ENCODE measurements around the gene WDPCP. TPM values are rescaled to one million over a fixed set of nuclear protein-coding genes. Genes with fewer than 3 reads are reported as not detected.
A peak's percentile ranks its signal among the peaks of the same experiment; 100 is the strongest.

Gene WDPCP
- total RNA-seq, 1 experiment from 2014 or later, result 7.4 TPM

DNA sequence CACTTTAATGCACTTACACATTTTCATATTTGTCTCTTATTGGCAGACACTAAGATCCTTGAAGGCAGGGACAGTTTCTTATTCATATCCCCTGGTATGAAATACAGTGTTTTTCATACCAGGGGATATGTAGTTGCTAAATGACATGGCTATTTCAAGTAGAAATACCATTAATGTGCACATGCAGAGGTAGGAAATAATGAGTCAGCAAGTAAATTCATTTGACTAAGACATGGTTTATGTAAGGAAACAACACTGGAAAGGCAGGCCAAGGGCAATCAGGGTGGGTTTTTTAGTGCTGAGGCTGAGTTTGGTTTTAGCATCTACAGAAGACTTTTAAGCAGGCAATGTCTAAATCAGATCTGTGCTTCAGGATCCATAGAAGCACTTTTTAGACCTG is 155.9 kb downstream of the WDPCP start:
- H3K27me3 ChIP-seq (ENCODE audit: control insufficient read depth, insufficient read depth, low read length), result no peaks in the 10 kb centered on the region
- H3K4me1 ChIP-seq (ENCODE audit: control insufficient read depth, insufficient read depth, low read length), result no peaks in the 10 kb centered on the region
- H3K27ac ChIP-seq (ENCODE audit: low read length), result no peak overlapping the region
- BruUV-seq (replicated peaks), result no TSS peak
- H3K4me3 ChIP-seq (ENCODE audit: low read depth in 2 of 2, low read length in 2 of 2), result no peak overlapping the region
- DNase-seq (ENCODE audit: low read depth, low spot score) (no peak), ATAC-seq (no peak)
- CTCF ChIA-PET, result no interaction called here
- H3K36me3 ChIP-seq (ENCODE audit: control insufficient read depth, insufficient read depth, low read length), result no peaks in the 10 kb centered on the region
- intact Hi-C loops (cut with micrococcal nuclease; ENCODE audit: unreplicated experiment), result no loop called here
- TF ChIP-seq SIN3A (IDR thresholded peaks at IDR 0.05; ENCODE audit: borderline replicate concordance, insufficient read depth, low read depth, low read length), result no peak
- TF ChIP-seq, protein P1, sequence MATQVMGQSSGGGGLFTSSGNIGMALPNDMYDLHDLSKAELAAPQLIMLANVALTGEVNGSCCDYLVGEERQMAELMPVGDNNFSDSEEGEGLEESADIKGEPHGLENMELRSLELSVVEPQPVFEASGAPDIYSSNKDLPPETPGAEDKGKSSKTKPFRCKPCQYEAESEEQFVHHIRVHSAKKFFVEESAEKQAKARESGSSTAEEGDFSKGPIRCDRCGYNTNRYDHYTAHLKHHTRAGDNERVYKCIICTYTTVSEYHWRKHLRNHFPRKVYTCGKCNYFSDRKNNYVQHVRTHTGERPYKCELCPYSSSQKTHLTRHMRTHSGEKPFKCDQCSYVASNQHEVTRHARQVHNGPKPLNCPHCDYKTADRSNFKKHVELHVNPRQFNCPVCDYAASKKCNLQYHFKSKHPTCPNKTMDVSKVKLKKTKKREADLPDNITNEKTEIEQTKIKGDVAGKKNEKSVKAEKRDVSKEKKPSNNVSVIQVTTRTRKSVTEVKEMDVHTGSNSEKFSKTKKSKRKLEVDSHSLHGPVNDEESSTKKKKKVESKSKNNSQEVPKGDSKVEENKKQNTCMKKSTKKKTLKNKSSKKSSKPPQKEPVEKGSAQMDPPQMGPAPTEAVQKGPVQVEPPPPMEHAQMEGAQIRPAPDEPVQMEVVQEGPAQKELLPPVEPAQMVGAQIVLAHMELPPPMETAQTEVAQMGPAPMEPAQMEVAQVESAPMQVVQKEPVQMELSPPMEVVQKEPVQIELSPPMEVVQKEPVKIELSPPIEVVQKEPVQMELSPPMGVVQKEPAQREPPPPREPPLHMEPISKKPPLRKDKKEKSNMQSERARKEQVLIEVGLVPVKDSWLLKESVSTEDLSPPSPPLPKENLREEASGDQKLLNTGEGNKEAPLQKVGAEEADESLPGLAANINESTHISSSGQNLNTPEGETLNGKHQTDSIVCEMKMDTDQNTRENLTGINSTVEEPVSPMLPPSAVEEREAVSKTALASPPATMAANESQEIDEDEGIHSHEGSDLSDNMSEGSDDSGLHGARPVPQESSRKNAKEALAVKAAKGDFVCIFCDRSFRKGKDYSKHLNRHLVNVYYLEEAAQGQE (IDR thresholded peaks at IDR 0.05; ENCODE audit: insufficient read depth in 1 of 2, low read depth in 2 of 2, low read length in 1 of 2), result no peak
- no peak for TF ChIP-seq POLR2AphosphoS5 (IDR thresholded peaks at IDR 0.05; ENCODE audit: low read depth, low read length)
- no peak for TF ChIP-seq TCF7L2 (IDR thresholded peaks at IDR 0.05; ENCODE audit: low read depth, low read length)
- POLR2A ChIA-PET, result no interaction called here
- no peaks in the 10 kb centered on the region for H3K9me3 ChIP-seq (ENCODE audit: control insufficient read depth, insufficient read depth, low read depth, low read length)
- in situ Hi-C loops (cut with HindIII; ENCODE audit: low pct_unique_long_range_greater_than_20kb, low sequenced_read_pairs), result no loop called here

DNA sequence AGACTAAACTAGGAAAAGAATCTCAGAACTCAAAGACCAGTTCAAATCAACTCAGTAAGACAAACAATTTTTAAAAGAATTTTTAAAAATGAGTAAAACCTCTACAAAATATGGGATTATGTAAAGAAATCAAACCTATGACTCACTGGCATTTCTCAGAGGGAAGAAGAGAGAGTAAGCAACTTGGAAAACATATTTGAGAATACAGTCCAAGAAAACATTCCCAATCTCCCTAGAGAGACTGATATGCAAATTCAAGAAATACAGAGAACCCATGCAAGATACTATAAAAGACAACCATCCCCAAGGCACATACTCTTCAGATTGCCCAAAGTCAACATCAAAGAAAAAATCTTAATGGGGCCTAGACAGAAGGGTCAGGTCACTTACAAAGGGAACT is 162.7 kb downstream of the WDPCP start:
- in situ Hi-C loops (cut with HindIII; ENCODE audit: low pct_unique_long_range_greater_than_20kb, low sequenced_read_pairs) (no loop called here), intact Hi-C loops (cut with micrococcal nuclease; ENCODE audit: unreplicated experiment) (no loop called here)
- POLR2A ChIA-PET, result no interaction called here
- no TSS peak for BruUV-seq (replicated peaks)
- Histone ChIP-seq H3K4me3 (ENCODE audit: low read depth in 2 of 2, low read length in 2 of 2) (no peak overlapping the region), H3K36me3 (ENCODE audit: control insufficient read depth, insufficient read depth, low read length) (no peaks in the 10 kb centered on the region), H3K27me3 (ENCODE audit: control insufficient read depth, insufficient read depth, low read length) (no peaks in the 10 kb centered on the region), H3K4me1 (ENCODE audit: control insufficient read depth, insufficient read depth, low read length) (no peaks in the 10 kb centered on the region), H3K9me3 (ENCODE audit: control insufficient read depth, insufficient read depth, low read depth, low read length) (no peaks in the 10 kb centered on the region), H3K27ac (ENCODE audit: low read length) (no peak overlapping the region)
- no peak for ATAC-seq
- CTCF ChIA-PET, result no interaction called here
- TF ChIP-seq, protein P1 (IDR thresholded peaks at IDR 0.05; ENCODE audit: insufficient read depth in 1 of 2, low read depth in 2 of 2, low read length in 1 of 2), result no peak
- no peak for DNase-seq (ENCODE audit: low read depth, low spot score)

DNA sequence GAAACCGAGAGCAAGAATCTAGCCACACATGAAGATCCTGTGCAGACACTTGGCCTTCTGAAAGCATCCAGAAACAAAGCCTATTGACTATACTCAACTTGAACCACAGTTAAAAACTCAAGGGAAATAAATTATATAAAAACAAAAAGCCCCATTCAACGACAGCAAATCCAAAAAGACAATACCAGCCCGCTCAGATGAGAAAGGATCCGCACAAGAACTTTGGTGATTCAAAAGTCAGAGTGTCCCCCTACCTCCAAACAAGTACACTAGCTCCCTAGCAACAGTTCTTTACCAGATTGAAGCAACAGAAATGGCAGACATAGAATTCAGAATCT is 163.2 kb downstream of the WDPCP start:
- intact Hi-C loops (cut with micrococcal nuclease; ENCODE audit: unreplicated experiment) (no loop called here), in situ Hi-C loops (cut with HindIII; ENCODE audit: low pct_unique_long_range_greater_than_20kb, low sequenced_read_pairs) (no loop called here)
- ChIA-PET POLR2A (no interaction called here), CTCF (interaction anchor here (0.5 to 0.7 kb wide), 2 partner anchors 42 to 47 kb away, joined by 3 to 5 read pairs; no protein-coding TSS in a partner anchor)
- no peak for TF ChIP-seq POLR2AphosphoS5 (IDR thresholded peaks at IDR 0.05; ENCODE audit: low read depth, low read length)
- TF ChIP-seq, protein P2, sequence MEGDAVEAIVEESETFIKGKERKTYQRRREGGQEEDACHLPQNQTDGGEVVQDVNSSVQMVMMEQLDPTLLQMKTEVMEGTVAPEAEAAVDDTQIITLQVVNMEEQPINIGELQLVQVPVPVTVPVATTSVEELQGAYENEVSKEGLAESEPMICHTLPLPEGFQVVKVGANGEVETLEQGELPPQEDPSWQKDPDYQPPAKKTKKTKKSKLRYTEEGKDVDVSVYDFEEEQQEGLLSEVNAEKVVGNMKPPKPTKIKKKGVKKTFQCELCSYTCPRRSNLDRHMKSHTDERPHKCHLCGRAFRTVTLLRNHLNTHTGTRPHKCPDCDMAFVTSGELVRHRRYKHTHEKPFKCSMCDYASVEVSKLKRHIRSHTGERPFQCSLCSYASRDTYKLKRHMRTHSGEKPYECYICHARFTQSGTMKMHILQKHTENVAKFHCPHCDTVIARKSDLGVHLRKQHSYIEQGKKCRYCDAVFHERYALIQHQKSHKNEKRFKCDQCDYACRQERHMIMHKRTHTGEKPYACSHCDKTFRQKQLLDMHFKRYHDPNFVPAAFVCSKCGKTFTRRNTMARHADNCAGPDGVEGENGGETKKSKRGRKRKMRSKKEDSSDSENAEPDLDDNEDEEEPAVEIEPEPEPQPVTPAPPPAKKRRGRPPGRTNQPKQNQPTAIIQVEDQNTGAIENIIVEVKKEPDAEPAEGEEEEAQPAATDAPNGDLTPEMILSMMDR (IDR thresholded peaks at IDR 0.05), result peak; percentile 63
- no peaks in the 10 kb centered on the region for H3K9me3 ChIP-seq (ENCODE audit: control insufficient read depth, insufficient read depth, low read depth, low read length)
- DNase-seq (ENCODE audit: low read depth, low spot score) (no peak), ATAC-seq (no peak)
- H3K27ac ChIP-seq (ENCODE audit: low read length), result no peak overlapping the region
- H3K27me3 ChIP-seq (ENCODE audit: control insufficient read depth, insufficient read depth, low read length), result no peaks in the 10 kb centered on the region
- no TSS peak for BruUV-seq (replicated peaks)
- no peak overlapping the region for H3K4me3 ChIP-seq (ENCODE audit: low read depth in 2 of 2, low read length in 2 of 2)
- no peaks in the 10 kb centered on the region for H3K4me1 ChIP-seq (ENCODE audit: control insufficient read depth, insufficient read depth, low read length)
- no peaks in the 10 kb centered on the region for H3K36me3 ChIP-seq (ENCODE audit: control insufficient read depth, insufficient read depth, low read length)
